ENCODE data around the gene AIPL1. TPM values are rescaled to one million over a fixed set of nuclear protein-coding genes. Genes with fewer than 3 reads are reported as not detected.

AIPL1 gene
- total and polyA plus RNA-seq, 8 donors: 0.06 TPM; not detected in 7

GRCh38 chr17:6461792-6462524 lies 27.0 kb upstream of the AIPL1 start:
- intact Hi-C loops (cut with DNase I): no loop called here
- H3K4me3 ChIP-seq: no peak overlapping the region
- no peaks in the 10 kb centered on the region for H3K4me1 ChIP-seq
- DNase-seq (peak in 1 of 4 donors; percentile 2), ATAC-seq (no peak)
- no peak overlapping the region for H3K27ac ChIP-seq
- H3K9me3 ChIP-seq: no peaks in the 10 kb centered on the region
- H3K27me3 ChIP-seq: no peaks in the 10 kb centered on the region
- no peak for TF ChIP-seq CTCF (IDR thresholded peaks at IDR 0.05)
- no peaks in the 10 kb centered on the region for H3K36me3 ChIP-seq

GRCh38 chr17:6461246-6461645 lies 26.3 kb upstream of the AIPL1 start:
- H3K27me3 ChIP-seq: peaks cover 0 to 3% of the 10 kb centered on the region in 2 donors
- no peak overlapping the region for H3K4me3 ChIP-seq
- no peak for ATAC-seq
- peak in 1 of 4 donors; percentile 50 for DNase-seq
- no peaks in the 10 kb centered on the region for H3K9me3 ChIP-seq
- TF ChIP-seq CTCF (IDR thresholded peaks at IDR 0.05): no peak
- no peaks in the 10 kb centered on the region for H3K36me3 ChIP-seq
- intact Hi-C loops (cut with DNase I): no loop called here
- H3K27ac ChIP-seq: no peak overlapping the region
- no peaks in the 10 kb centered on the region for H3K4me1 ChIP-seq

GRCh38 chr17:6460531-6461161 lies 25.7 kb upstream of the AIPL1 start:
- intact Hi-C loops (cut with DNase I): no loop called here
- no peak for TF ChIP-seq CTCF (IDR thresholded peaks at IDR 0.05)
- Histone ChIP-seq H3K27me3 (peaks cover 0 to 9% of the 10 kb centered on the region in 2 donors), H3K4me3 (no peak overlapping the region), H3K36me3 (no peaks in the 10 kb centered on the region), H3K4me1 (no peaks in the 10 kb centered on the region), H3K27ac (no peak overlapping the region), H3K9me3 (no peaks in the 10 kb centered on the region)
- DNase-seq (no peak), ATAC-seq (no peak)

GRCh38 chr17:6458460-6458950 lies 23.6 kb upstream of the AIPL1 start:
- peaks cover 0 to 4% of the 10 kb centered on the region in 2 donors for H3K4me1 ChIP-seq
- DNase-seq: no peak
- TF ChIP-seq CTCF (IDR thresholded peaks at IDR 0.05): no peak

GRCh38 chr17:6457688-6458459 lies 23.0 kb upstream of the AIPL1 start:
- intact Hi-C loops (cut with DNase I): no loop called here
- Histone ChIP-seq H3K36me3 (no peaks in the 10 kb centered on the region), H3K9me3 (no peaks in the 10 kb centered on the region), H3K4me3 (no peak overlapping the region), H3K27ac (no peak overlapping the region), H3K27me3 (peaks cover 0 to 25% of the 10 kb centered on the region in 2 donors), H3K4me1 (peaks cover 0 to 4% of the 10 kb centered on the region in 2 donors)
- TF ChIP-seq CTCF (IDR thresholded peaks at IDR 0.05): no peak
- ATAC-seq: peak; percentile 43
- no peak for DNase-seq

More at GRCh38 chr17:6458460-6458950, 23.6 kb upstream of the AIPL1 start:
- intact Hi-C loops (cut with DNase I): no loop called here
- no peak overlapping the region for H3K4me3 ChIP-seq
- H3K36me3 ChIP-seq: no peaks in the 10 kb centered on the region
- H3K9me3 ChIP-seq: no peaks in the 10 kb centered on the region
- ATAC-seq: no peak
- no peak overlapping the region for H3K27ac ChIP-seq
- H3K27me3 ChIP-seq: peaks cover 0 to 25% of the 10 kb centered on the region in 2 donors

Measured in left lung (tissue), 10 donors.